Parathyroid adenoma (tissue), 2 donors: ENCODE measurements around the gene METTL23.

Experiments used
- H2AFZ ChIP-seq: fragments of 300-600 bp; sonication (generic); one replicate; pipeline ENCODE4 v1.7.0; 2017; ENCODE audit warnings: antibody characterized with exemption, mild to moderate bottlenecking
- H3K27ac ChIP-seq: fragments of 300-600 bp; sonication (generic); one replicate; pipeline ENCODE4 v1.7.0; 2017
- H3K27me3 ChIP-seq: fragments of 300-600 bp; sonication (generic); one replicate; pipeline ENCODE4 v1.7.0; 2017; ENCODE audit warnings: low read length; ENCODE audit not compliant: control insufficient read depth, insufficient read depth
- H3K36me3 ChIP-seq: fragments of 300-600 bp; sonication (generic); one replicate; pipeline ENCODE4 v1.7.0; 2017; ENCODE audit warnings: low read length; ENCODE audit not compliant: control insufficient read depth, insufficient read depth
- H3K4me1 ChIP-seq: fragments of 300-600 bp; sonication (generic); one replicate; pipeline ENCODE4 v1.7.0; 2017; ENCODE audit warnings: control low read depth
- H3K4me2 ChIP-seq: fragments of 300-600 bp; sonication (generic); one replicate; pipeline ENCODE4 v1.7.0; 2017; ENCODE audit warnings: low read length
- H3K4me3 ChIP-seq: fragments of 300-600 bp; sonication (generic); one replicate; pipeline ENCODE4 v1.7.0; 2017; ENCODE audit warnings: low read depth, low read length
- H3K79me2 ChIP-seq: fragments of 300-600 bp; sonication (generic); one replicate; pipeline ENCODE4 v1.7.0; 2017; ENCODE audit warnings: control low read depth
- H3K9ac ChIP-seq: fragments of 300-600 bp; sonication (generic); one replicate; pipeline ENCODE4 v1.7.0; 2017; ENCODE audit warnings: mild to moderate bottlenecking
- H3K9me3 ChIP-seq: fragments of 300-600 bp; sonication (generic); one replicate; pipeline ENCODE4 v1.7.0; 2017; ENCODE audit warnings: low read length; ENCODE audit not compliant: control insufficient read depth
- TF ChIP-seq, protein P1 (sequence below): fragments of 300-600 bp; sonication (generic); IDR thresholded peaks from one replicate; pipeline ENCODE4 v1.7.0; 2017; ENCODE audit warnings: antibody characterized with exemption, mild to moderate bottlenecking
- donor health status: primary hyperparathyroidism.

Gene METTL23

DNA sequence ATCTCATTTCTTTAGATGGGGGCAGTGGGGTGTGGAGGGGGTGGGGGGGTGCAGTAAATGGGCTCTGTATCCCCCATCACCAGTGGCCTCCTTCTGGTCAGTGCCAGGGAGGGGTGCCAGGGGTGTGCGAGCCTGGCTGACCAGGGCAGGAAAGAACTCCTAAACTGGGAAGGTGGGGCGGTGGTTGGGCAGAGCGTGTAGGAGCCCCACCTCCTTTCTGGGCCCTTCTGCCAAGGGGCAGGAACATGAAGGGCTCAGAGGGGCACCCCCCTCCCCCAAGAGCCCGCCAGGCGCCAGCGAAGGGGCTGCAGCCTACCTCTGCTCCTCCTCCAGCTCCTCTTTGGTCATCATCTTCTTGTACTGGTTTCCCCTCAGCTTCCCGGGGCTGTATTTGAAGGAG is 41.9 kb upstream of the METTL23 start:
- Histone ChIP-seq H3K27ac (no peak overlapping the region), H2AFZ (no peak overlapping the region)

DNA sequence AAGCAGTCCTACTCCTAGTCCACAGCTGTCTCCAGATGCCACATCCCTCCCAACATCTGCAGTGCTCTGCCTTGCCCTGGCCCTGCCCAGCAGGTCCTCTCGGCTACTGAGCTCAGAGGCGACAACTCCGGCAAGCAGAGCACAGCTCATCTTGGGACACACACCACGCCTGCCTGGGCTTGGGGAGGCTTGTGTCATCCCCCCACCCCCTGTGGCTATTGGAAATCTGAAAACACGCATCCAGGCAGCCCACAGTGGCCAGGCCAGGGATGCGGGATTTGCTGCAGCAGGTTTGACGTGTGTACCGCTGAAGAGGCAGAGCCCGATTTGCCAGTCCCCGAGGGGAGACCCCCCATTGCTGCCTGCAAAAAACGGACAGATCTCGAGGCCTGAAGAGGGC is 41.3 kb upstream of the METTL23 start:
- Histone ChIP-seq H3K27me3 (no peaks in the 10 kb centered on the region), H3K4me3 (no peak overlapping the region), H3K9me3 (no peaks in the 10 kb centered on the region), H3K9ac (no peak overlapping the region), H2AFZ (no peak overlapping the region), H3K4me1 (peaks cover 8% of the 10 kb centered on the region), H3K36me3 (no peaks in the 10 kb centered on the region), H3K4me2 (no peak overlapping the region), H3K27ac (no peak overlapping the region), H3K79me2 (peaks cover 41% of the 10 kb centered on the region)
- TF ChIP-seq, protein P1, sequence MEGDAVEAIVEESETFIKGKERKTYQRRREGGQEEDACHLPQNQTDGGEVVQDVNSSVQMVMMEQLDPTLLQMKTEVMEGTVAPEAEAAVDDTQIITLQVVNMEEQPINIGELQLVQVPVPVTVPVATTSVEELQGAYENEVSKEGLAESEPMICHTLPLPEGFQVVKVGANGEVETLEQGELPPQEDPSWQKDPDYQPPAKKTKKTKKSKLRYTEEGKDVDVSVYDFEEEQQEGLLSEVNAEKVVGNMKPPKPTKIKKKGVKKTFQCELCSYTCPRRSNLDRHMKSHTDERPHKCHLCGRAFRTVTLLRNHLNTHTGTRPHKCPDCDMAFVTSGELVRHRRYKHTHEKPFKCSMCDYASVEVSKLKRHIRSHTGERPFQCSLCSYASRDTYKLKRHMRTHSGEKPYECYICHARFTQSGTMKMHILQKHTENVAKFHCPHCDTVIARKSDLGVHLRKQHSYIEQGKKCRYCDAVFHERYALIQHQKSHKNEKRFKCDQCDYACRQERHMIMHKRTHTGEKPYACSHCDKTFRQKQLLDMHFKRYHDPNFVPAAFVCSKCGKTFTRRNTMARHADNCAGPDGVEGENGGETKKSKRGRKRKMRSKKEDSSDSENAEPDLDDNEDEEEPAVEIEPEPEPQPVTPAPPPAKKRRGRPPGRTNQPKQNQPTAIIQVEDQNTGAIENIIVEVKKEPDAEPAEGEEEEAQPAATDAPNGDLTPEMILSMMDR = no peak

More for the DNA sequence above, 41.9 kb upstream of the METTL23 start:
- Histone ChIP-seq H3K79me2 (peaks cover 41% of the 10 kb centered on the region), H3K36me3 (no peaks in the 10 kb centered on the region), H3K4me1 (peaks cover 7% of the 10 kb centered on the region), H3K9me3 (no peaks in the 10 kb centered on the region), H3K4me3 (no peak overlapping the region), H3K27me3 (no peaks in the 10 kb centered on the region), H3K9ac (no peak overlapping the region), H3K4me2 (no peak overlapping the region)
- TF ChIP-seq, protein P1 = no peak

DNA sequence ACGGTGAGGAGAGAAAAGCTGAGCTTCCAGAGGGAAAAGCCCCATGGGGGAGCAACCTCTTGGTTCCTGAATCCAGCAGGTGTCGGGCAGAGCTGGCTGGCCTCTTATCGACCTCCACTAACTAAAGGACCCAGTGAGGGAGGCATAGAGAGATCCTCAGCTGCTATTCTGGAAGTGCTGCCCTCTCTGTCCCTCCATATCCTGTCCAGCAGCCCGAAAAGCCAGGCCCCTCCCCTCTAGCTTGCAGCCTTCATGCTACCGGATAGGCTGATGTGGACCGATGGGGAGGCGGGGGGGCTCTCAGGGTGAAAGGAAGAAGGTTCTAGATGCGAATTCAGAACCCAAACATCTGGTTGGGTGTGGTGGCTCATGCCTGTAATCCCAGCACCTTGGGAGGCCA is 40.8 kb upstream of the METTL23 start:
- TF ChIP-seq, protein P1 = no peak
- H3K79me2 ChIP-seq = peaks cover 44% of the 10 kb centered on the region
- H2AFZ ChIP-seq = no peak overlapping the region
- H3K27me3 ChIP-seq = no peaks in the 10 kb centered on the region
- H3K27ac ChIP-seq = no peak overlapping the region
- H3K9ac ChIP-seq = no peak overlapping the region
- no peak overlapping the region for H3K4me2 ChIP-seq
- peaks cover 11% of the 10 kb centered on the region for H3K4me1 ChIP-seq
- no peaks in the 10 kb centered on the region for H3K9me3 ChIP-seq
- no peaks in the 10 kb centered on the region for H3K36me3 ChIP-seq
- H3K4me3 ChIP-seq = no peak overlapping the region

DNA sequence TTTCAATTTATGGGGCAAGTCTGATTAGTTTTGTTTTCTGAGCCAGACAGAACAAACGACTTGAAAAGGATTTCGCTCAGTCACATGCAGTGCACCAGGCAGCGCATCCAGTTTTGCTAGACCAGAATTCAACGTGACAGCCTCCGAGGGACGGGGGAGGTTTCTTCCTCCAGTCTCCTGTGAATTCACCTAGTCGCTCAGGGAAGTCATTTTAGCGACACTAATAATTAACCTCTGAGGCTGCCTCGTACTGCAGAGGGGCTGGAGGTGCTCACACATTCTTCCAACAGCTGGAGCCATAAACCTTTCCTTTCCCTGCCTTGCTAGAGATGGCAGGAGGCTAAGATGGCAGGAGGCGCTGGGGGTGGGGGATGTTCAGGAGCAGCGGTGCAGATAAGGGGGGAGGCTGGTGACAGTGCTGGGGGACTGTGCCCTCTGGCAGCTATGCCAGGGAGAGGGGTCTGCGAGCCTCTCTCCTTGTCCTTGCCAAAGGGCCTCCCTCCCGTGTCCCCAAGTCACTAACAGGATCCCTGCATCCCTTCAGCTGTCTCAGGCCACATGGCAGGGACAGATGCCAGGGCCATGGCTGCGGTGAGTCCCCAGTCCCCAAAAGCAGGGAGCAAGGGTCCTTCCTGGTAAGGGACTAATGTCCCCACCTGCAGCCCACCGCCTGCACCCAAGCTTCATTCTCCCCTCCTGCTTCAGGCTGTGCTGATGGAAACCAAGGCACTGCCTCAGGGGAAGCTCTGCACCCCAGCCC is 39.9 kb upstream of the METTL23 start:
- no peaks in the 10 kb centered on the region for H3K9me3 ChIP-seq
- H3K27ac ChIP-seq = no peak overlapping the region
- no peak overlapping the region for H3K4me3 ChIP-seq
- H3K9ac ChIP-seq = no peak overlapping the region
- no peak overlapping the region for H2AFZ ChIP-seq
- H3K79me2 ChIP-seq = peaks cover 49% of the 10 kb centered on the region
- H3K4me1 ChIP-seq = peaks cover 11% of the 10 kb centered on the region
- no peak overlapping the region for H3K4me2 ChIP-seq
- TF ChIP-seq, protein P1 = no peak
- H3K36me3 ChIP-seq = no peaks in the 10 kb centered on the region
- H3K27me3 ChIP-seq = no peaks in the 10 kb centered on the region
